Measurements from ENCODE around the gene TBC1D22A.

- TF ChIP-seq POLR2AphosphoS5 (IDR thresholded peaks at IDR 0.05; ENCODE audit: insufficient read depth, low read depth, low read length) (no peak), CTCF (IDR thresholded peaks at IDR 0.05; ENCODE audit: extremely low read depth in 1 of 2, insufficient read depth in 1 of 2, low read depth in 1 of 2, low read length in 2 of 2) (no peak), GATA2 (IDR thresholded peaks at IDR 0.05; ENCODE audit: insufficient read depth, insufficient read length, low read depth, low read length) (no peak), EZH2 (IDR thresholded peaks at IDR 0.05; ENCODE audit: borderline replicate concordance, low read depth, low read length, severe bottlenecking) (no peak), POLR2A (IDR thresholded peaks at IDR 0.05; ENCODE audit: low read depth, low read length) (no peak), MAX (IDR thresholded peaks at IDR 0.05; ENCODE audit: insufficient read depth, insufficient read length) (no peak), FOS (IDR thresholded peaks at IDR 0.05; ENCODE audit: borderline replicate concordance, insufficient read depth, low read length) (no peak)
These were observed 292.6 kb downstream of the TBC1D22A start for GRCh38 chr22:47055073-47055355.
